Skin epidermis (tissue), 12 donors: ENCODE data around the gene NPAS2.

Experiments used
- H3K27ac ChIP-seq, 21 experiments: fragments of 200-600 bp; sonication (generic) in 11 of 21; one replicate each; pipeline ENCODE4 v1.5.0; 2020; ENCODE audit warnings: mild to moderate bottlenecking in 3 of 21, inconsistent platforms in 2 of 21, moderate library complexity in 2 of 21
- H3K4me3 ChIP-seq, 7 experiments: fragments of 200-600 bp; sonication (generic) in 2 of 7; one replicate each; pipeline ENCODE4 v1.5.0; 2020; ENCODE audit warnings: inconsistent platforms in 2 of 7, mild to moderate bottlenecking in 2 of 7, moderate library complexity in 1 of 7

Gene NPAS2

DNA sequence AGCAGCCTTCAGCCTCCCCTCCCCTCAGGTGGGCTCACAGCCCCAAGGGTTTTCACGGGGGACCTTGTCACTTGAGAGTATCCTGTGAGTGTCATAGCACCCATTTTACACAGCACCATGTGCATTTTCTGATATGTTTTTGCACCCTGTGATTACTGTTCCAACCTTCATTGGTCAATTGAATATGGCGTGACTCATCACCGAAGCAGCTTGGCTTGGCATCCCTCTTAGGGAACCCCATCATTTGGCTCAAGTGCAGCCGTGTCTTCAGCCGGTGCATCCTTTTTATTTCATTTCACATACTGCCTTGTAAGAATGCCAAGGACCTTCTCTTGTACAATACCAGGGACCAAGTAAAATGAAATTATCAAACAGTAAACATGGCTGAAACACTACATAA lies 57.6 kb downstream of the NPAS2 start:
- no peak overlapping the region for H3K27ac ChIP-seq

DNA sequence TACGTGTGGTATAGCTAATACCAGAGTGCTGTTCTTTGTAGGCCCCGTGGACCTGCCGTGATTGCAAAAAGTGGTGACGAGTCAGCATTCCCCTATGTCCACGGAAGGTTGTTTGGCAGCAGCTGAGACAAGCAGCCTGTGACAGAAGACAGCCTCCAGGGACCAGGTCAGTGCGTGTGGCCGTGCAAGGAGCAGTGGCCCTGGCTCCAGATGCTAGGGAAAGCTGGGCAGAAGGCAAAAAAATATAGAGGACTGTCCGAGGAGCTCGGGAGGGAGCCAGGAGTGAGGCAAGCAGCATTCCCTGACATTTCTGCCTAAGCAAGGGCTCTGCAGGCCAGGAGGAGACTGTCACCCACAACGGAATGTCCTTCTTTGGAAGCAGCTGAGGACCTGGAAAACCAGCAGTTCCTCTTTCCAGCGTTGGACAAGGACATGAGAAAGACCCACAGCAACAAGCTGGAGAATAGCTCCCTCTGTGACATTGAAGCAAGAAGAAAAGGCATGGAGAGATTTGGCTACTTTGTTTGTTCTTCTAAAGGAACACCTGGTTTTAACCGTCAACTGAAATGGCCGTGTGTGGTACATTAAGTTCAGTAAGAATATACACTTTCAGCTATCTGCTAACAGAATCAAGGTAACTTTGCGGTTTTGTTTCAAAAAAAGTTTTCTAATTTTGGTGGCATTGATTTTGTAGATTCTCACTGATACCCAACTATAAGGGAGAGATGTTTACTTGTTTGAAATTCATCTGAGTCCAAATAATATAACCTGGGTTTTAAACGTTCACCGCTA lies 58.3 kb downstream of the NPAS2 start:
- Histone ChIP-seq H3K27ac (no peak overlapping the region), H3K4me3 (no peak overlapping the region)

More for the DNA sequence above, 57.6 kb downstream of the NPAS2 start:
- H3K4me3 ChIP-seq: no peak overlapping the region

DNA sequence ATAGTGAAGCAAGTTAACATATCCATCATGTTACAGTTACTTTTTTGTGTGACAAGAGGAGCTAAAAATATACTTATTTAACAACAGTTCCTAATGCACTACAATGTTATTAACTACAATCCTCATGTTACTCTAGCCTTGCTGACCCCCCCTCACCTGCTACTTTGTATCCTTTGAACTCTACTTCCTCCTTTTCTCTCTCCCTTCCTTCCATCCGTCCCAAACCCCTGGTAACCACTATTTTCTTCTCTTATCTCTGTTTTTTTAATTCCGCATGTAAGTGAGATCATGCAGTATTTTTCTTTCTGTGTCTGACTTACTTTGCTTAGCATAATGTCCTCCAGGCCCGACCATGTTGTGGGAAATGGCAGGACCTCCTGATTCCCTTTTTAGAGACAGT lies 59.4 kb downstream of the NPAS2 start:
- Histone ChIP-seq H3K27ac (no peak overlapping the region), H3K4me3 (no peak overlapping the region)

DNA sequence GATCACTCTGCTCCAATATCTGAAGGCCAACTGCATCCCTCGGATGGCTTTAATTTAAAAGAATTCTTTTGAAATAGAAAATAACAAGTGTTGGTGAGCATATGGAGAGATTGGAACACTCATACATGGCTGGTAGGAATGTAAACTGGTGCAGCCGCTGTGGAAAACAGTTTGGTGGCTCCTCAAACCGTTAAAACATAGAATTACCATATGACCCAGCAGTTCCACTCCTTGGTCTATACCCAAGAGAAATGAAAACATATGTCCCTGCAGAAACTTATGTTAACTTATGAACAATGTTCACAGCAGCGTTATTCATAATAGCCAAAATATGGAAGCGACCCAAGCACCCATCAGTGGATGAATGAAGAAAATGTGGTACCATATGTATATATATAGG lies 60.1 kb downstream of the NPAS2 start:
- Histone ChIP-seq H3K27ac (no peak overlapping the region), H3K4me3 (no peak overlapping the region)

DNA sequence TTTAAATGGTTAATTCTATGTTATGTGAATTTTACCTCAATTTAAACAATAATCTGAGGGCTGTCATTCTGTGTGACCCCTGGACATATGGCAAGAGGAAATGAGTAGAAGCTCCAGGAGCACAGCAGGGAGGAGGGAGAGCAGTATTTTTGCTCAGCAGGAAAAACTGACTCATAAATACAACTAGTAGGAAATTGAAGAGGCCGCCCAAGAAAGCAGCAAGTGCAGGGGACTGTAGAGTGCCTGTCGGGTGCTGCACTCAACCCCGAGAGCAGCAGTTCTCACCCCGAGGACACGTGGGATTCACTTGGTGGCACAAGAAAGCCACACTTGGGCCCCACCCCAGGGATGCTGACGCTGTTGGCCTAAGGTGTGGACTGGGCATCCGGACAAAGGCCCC lies 60.8 kb downstream of the NPAS2 start:
- no peak overlapping the region for H3K27ac ChIP-seq
- no peak overlapping the region for H3K4me3 ChIP-seq

DNA sequence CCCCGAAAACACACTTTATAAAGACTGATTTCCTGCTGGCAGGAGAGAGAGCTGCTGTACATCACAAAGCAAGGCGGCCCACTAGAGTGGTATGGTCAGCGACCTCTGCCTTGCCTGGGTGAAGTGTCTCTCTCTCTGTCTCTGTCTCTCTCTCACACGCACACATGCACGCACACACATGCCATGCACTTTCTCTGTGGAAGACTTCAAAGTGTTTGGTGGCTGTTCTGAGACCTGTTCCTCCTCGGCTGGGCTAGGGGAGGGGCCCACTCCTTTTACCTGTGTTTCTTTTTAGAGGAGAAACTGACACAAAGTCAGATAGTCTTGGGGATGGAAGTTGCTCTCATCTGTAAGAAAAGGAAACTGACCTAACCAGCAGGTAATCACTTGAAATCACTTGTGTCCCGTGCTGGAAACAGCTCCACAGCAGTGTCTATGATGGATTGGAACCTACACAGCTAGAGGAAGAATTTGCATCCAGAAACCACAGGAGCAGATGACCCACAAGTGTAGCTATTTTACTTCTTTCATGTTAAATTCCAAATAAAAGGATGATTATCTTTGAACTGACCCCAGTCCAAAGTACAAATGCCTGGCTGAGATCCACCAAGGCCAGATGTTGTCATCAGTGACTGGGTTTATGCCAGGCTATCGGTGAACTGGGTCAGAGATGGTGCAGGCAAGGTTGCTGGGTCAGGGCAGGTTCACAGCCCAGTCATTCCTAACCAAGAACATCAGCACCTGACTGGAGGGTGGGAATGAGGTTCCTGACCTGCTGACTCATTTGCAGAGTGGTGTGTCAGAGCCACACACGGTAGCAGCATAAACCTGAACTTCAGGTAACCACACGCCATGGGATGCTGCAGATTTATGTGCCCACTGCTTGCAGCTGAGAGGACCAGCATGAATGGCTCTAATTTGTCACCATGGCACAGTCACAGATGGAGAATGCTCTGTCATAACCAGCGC lies 63.0 kb downstream of the NPAS2 start:
- Histone ChIP-seq H3K4me3 (no peak overlapping the region), H3K27ac (no peak overlapping the region)

DNA sequence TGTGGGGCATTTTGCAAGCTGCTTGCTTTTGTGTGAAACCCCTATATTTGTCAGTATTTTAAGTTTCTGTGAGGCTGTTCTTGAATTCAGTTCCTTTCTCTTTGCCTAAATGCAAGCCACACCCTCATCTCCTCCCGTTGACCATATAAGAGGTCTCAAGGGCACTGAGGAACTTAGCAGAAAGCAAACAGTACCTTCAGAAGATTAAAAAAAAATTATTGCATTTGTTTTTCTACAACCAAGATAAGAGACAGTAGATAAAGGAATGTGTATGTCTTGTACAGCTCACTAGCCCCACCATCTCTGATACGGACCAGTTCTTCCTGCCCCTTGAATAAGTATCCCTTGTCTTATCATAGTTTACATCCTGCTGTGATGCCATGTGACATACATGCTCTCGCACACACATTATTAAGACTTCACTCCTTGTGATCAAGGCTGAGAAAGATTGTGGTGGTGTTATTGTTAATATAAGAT lies 64.2 kb downstream of the NPAS2 start:
- H3K27ac ChIP-seq: peak overlapping the region in 2 of 21 experiments; percentile 5 to 6
- no peak overlapping the region for H3K4me3 ChIP-seq

DNA sequence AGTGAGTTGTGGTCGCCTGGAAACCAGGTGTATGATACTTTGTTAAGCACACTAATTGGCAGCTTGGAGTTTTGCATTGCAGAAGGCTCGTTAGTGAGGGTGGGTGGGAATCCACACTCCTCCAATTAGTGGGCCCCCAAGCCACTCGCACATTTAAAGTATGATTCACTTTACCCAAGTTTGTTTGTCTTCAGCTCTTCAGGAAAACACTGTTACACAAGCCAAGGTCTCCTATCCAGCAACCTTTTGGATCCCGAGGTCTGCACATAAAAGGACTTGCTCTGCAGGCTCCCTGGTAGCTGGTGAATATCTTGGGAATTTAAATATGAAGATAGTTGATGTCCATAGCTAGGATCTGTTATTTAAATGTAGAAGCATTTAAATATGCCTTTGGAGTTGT lies 66.1 kb downstream of the NPAS2 start:
- H3K27ac ChIP-seq: no peak overlapping the region
- no peak overlapping the region for H3K4me3 ChIP-seq

DNA sequence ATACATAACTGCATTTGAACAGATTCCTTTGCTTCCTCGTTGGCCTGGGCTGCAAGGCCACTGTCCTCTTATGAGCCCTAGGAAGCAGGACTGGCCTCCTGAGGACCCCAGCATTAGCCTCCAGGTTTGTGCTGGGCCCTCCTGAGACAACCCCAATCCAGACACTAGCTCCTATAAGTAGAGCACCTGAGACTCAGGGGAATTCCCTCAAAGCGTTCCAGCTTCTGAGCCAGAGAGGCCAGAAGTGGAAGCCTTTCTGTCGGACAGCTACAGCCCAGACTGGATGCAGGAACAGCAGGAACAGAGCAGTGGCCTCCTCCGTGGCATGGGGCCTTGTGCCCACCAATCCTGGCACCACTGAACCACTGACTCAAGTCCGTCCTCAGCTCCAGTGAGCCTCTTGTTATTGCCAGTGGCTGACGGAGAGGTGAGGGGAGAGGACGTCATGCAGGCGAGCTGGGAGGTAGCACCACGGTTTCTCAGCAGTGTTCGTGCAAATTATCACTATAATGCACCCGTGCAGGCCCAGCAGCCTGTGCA lies 67.2 kb downstream of the NPAS2 start:
- H3K27ac ChIP-seq: peak overlapping the region in 10 of 21 experiments; percentile 3 to 74 (median 24)
- no peak overlapping the region for H3K4me3 ChIP-seq

DNA sequence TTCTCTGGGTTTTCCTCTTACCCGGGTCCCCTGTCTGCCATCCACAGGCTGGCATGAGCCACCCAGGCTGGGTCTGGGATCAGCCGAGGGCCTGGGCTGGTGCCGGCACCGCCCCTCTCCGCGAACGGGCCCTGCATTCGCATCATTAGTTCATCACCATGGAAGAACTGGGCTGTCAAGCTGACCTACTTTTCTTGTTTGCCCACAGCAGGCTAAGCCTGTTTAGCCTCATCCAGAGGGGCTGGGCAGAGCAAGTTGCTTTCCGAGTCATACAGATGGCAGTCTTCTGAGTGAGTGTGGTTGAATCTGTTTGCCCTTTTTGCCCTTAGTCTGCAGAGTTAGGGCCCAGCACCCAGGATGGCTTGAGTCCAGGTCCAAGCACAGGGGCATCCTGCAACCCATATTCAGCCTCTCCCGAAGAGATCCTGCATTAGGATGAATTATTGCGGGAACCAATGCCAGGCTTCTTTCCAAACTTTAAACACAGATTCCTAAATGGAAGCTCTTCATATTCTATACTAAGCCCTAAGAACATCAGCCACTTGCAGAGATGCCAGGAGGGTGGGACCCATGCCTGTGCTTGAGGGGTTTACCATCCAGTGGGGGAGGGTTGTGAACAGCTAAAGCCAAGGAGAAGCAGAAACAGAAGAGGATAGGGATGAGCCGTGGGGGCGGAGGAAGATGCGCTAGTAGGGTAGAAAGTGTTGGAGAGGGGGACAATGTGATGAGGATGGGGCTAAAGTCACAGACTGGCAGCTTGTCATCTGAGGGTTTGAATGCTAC lies 68.0 kb downstream of the NPAS2 start:
- H3K27ac ChIP-seq: peak overlapping the region in 14 of 21 experiments; percentile 1 to 74 (median 36)
- no peak overlapping the region for H3K4me3 ChIP-seq

DNA sequence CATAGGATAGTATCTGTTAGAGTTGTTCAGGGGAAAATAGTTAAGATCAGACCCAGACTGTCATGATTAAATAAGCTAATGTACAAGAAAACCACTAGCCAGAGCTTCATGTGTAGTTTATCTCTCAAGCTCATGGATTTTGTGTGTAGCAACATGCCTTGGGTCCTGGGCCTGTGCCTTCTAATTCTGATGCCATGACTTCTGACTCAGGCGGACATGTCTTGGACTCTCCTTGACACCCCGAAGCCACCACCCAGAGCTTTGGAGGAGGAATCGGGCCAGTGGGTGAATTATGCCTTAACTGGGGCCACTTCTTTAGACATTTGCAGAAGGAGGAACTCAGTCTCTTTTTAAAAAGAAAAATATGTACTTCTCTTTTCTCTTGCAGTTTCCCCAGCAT lies 68.7 kb downstream of the NPAS2 start:
- Histone ChIP-seq H3K27ac (peak overlapping the region in 10 of 21 experiments; percentile 3 to 74 (median 34)), H3K4me3 (no peak overlapping the region)

DNA sequence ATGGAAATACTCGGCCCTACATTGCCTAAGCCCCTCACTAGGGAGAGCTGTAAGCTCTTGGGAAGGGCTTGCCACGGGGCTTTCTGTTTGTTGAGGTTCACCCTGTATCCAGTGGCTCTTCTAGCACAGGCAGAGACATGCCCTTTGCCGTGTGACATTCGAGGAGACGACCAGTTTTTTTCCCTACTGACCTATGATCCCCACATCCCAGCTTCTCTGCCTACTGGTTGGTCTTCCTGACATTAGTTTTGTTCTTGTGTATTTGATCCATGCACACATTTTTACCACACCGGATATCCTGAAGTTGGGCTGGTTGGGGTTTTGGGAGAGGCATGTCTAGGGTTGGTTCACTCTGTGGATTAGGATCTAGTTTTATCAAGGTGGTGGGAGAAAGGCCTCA lies 69.3 kb downstream of the NPAS2 start:
- no peak overlapping the region for H3K4me3 ChIP-seq
- peak overlapping the region in 2 of 21 experiments; percentile 12 to 74 for H3K27ac ChIP-seq

DNA sequence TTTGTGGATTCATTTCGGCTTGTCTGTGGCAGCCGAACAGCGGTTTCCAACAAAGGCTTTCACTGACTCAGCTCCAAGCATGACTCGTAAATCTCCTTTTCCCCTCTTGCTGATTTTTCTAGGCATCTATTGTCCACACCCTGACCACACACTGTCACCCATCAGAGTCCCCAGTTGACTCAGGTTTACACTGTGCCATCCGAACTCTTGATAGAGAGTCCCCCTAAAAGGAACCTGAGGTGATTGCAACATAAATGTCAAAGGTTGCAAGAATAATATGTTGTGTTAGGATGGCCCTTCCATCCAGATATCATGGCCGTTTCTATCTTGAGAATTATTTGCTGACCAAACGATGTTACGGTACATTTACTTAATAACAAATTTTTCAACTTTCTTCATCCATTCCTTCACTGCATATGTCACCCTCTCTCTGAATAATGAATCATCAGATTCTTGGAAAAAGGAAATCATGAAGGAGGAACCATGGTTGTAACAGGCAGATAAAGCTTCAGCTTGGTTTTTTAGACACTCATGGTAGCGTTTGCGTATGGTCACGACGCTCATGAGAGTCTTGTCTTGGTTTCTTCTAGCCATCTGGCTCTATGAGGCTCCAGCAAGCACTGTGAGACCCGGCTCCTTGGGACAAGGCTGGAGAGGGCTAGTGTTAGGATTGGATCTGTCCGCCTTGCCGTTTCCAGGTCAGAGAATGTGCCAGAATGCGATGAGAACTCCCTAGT lies 72.1 kb downstream of the NPAS2 start:
- peak overlapping the region in 9 of 21 experiments; percentile 13 to 84 (median 55) for H3K27ac ChIP-seq

DNA sequence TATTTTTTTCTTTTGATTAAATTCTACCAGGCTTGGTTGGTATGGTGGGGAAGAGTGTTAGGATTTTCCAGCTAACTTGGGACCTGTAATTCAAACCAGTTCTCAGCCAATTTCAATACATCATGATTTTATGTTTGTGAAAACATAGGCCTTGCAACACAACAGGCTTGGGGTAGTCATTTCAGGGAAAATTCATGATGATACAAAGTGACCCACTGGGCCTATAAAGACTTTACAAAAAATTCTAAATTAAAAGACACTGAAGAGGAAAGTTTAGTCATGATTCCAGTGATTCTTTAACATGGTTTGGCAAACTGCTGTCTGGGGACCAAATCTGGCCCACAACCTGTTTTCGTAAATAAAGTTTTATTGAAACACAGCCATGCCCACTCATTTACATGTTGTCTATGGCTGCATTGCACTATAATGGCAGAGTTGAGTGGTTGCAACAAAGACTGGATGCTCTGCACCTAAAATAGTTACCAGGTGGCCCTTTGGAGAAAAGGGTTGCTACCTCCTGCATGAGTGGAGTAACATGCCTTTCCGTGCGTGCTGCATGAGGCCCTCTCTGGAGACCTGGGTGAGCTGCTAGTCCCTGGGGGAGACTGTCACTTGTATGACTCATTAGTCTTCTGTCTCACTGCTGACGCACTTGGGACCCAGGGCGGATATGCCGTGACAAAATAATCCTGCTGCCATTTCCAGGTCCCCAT lies 73.6 kb downstream of the NPAS2 start:
- Histone ChIP-seq H3K4me3 (no peak overlapping the region), H3K27ac (peak overlapping the region in 2 of 21 experiments; percentile 67 to 84)

More for the DNA sequence above, 72.1 kb downstream of the NPAS2 start:
- H3K4me3 ChIP-seq: no peak overlapping the region

DNA sequence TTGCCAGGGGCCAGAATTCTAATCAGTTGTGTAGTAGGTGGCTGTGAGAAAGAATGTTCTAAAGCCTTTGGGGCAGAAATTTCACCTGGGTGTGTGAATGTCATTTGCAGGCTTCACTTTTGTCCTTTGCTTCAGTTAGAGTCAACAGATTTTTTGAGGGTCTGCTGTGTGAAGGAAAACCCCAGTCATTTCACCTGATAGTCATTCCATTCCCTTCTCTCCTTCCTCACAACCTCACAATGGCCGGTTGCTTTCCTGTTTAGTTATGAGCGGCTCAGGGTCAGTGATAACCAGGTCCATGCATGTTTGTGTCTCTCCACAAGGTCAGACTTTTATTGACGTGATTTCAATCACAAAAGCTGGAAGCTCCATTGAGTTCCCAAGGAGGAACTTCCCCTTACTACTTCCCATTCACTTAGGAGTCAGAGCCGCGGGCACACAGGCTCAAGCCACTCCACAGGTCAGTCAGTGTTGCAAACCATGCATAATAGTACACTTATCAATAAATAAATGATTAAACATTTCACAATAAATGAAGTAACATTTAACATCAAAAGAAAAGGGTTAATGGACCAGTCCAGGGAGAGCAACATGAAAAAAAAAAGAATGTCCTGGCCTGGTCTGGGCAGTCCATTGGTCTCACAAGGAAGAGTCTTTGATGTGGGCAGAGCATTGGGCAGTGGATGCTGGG lies 74.3 kb downstream of the NPAS2 start:
- H3K27ac ChIP-seq: no peak overlapping the region
- H3K4me3 ChIP-seq: no peak overlapping the region

DNA sequence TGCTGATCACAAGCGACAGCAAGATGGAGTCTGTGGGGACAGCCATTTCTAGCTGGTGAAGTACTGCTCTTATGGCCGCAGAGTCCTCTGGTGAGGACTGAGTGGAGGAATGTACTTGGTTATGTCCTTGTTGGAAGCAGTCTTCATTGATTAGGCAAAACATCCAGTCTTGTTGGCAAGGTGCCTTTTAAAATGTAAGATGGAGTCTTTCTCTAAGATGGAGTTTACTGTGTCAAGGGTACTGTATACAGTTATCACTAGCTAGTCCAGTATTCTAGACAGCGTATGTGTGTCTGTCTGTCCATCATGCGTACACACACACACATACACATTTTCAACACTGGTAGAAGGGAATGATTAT lies 74.8 kb downstream of the NPAS2 start:
- Histone ChIP-seq H3K4me3 (no peak overlapping the region), H3K27ac (no peak overlapping the region)

DNA sequence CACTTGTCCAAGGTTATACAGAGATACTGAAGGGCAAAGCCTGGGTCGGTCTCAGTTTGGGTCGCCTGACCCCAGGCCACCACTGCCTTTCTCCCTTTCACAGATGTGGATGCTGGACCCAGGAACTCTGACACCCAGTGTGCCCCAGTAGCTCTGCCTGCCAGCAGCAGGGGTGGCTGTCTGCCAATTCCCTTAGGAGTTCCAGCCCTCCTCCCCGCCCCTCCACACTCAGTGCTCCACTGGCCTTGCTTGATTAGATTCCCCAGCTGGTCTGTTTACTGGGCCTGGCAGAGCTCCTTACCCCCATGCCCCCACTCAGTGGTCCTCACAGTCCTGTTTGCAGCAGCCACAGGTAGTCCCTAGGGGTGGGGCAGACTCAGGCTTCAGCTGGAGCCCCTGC lies 75.5 kb downstream of the NPAS2 start:
- H3K4me3 ChIP-seq: no peak overlapping the region
- H3K27ac ChIP-seq: no peak overlapping the region
